NCI-H510A (cell line): ENCODE results near the gene VIPAS39.

Experiments used
- DNase-seq: peaks from one replicate; lab custom pipeline; 2025; lab: John Stamatoyannopoulos, UW

Gene VIPAS39

DNA sequence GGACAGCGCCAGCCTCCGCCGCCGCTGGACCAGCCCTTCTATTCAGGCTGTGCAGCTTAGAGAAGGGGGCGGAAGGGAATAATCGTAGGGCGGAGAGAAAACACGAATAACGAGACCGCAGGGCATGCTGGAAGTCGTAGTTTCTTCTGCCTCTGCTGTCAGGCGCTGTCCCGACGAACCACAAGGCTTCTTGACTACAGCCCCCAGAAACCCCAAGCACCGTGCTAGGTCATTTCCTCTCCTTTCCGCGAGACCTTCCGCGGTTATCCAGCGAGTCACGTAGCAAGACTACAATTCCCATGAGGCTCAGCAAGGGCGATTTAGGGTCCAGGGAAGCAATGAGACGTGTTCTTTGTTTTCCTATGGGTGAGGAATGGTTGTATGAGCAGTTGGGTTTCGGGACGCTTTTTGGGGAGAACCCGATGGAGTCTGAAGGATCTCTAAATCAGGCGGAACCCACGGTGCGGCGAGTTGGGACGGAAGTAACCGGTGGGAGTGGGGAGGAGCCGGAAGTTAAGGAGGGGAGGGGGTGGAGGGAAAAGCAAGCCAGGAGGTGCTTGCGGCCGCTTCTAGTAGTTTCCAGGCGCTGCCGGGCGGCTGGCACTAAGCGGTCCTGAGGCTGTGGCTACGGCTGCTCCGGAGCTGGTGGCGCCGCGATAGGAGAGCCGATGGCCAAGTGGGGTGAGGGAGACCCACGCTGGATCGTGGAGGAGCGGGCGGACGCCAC is at the start of gene VIPAS39, which contains the start of gene AHSA1:
Gene VIPAS39, minus strand, starts transcription at position 80 of the 727 bp plus-strand sequence. CDS start 3,499 bp downstream, outside the sequence.
Gene AHSA1, plus strand, starts transcription at position 572 of the 727 bp plus-strand sequence. Its CDS starts 97 bp downstream, at position 669.
- peak; percentile 95 for DNase-seq

DNA sequence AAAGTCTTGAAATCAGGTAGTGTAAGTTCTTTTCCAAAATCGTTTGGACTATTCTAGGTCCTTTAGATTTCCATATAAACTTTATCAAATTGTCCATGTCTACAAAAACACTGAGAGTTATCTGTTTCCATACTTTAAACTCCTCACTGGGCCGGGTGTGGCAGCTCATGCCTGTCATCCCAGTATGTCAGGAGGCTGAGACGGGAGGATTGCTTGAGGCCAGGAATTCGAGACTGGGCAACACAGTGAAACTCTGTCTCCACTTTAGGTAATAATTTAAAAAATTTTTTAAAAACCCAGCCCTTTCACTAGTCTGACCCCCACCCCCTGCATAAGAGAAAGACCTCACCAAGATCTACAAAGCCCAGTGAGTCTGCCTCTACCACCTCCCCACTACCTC is 47.6 kb upstream of the VIPAS39 start:
- DNase-seq: no peak

DNA sequence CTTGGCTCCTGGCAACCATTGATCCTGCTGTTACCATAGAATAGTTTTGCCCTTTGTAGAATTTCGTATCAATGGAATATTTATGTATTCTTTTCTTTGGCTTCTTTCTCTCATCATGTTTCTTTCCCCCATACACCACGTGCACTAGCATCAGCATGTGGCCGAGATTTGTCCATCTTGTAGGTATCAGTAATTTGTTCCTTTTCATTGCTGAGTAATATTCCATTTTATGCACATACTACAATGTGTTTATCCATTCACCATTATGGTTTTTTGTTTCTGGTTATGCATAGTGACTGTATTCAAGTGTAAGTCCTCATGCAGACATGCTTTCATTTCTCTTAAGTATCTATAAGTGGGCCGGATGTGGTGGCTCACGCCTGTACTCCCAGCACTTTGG is 45.7 kb upstream of the VIPAS39 start:
- no peak for DNase-seq

DNA sequence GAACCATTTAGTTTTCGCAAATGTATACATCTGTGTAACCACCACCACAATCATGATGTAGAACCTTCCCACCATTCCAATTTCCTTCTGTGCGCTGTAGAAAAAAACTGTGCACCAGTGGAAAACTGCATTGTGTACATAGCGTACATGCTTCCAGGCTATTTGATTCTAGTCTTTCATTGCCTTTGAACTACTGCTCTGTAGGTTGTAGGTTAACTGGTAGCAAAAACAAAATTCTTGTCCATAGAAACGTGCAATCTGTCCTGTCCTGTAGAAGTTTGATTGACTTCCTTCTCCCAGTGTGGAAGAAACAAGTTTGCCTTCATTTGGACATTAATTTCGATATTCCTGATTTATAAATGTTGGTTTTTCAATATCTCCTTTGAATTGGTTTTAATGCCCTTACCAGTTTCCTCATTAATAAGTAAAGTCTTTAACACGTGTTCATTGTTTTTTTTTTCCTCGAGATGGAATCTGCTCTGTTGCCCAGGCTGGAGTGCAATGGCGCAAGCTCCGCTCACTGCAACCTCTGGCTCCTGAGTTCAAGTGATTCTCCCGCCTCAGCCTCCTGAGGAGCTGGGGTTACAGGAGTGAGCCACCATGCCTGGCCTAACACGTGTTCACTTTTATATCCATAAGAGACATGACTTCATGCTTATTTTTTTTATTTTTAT is 44.8 kb upstream of the VIPAS39 start:
- no peak for DNase-seq

DNA sequence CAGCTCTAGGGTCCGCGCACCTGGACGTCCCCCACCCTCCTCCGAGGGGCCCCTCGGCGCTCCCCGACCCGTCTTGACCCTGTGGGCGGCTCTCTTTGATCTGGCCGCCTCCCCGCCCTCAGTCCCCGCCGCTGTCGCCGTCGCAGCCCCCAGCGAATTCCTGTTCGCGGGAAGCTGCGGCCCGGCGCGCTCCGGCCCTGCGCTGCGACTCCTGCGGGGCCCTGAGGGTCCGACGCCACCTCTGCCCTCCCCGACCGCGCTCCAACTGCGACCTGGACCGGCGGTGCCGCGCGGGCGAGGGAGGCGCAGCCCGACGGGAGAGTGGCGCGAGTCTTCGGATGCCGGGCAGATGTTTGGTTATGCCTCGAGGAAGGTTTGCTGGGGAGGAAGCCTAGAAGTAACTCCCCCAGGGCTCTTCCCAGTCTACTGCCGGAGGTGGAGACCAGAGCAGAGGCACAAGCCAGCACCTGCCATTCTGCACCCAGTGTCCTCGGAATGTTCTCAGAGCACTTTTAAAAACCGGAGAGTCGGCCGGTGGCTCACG is 41.7 kb upstream of the VIPAS39 start:
- DNase-seq: peak; percentile 6

DNA sequence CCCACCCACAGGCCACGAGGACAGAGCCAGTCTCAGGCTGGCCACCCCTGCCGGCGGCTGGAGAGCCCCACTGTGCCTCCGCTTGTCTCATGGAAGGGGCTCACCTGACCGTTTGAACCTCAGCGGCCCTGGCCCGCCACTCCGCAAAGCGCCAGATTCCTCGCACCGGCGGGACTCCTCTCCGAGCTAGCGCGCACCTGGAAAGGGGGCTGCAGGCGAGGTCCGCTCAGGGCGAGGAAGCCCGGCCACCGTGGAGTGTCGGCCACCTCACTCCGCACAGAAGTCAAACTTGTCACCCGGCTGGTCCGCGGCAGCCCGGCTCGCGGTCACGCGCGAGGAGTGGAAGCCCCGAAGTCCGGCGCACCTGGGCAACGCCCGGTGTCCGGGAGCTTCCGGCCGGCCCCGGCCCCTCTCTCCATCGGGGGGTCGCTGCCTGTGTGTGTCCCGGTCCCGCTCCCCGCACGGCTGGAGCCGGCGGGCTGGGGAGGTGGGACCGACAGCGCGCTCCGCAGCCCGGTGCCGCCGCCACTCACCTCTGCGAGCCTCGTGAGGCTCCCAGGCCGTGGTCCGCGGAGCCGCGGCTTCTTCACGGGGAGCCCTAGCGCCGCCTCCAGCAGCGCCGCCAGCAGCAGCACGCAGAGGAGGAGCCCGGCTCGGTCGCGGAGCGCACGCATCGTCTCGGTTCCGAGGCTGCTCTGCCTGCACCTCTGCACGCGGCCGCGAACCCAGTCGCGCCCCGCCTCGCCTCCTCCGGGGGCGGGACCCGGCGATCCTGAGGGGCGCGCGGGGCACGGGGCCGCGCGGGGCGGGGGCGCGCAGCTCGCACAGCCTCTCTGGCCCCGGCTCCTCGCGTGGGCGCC is 40.9 kb upstream of the VIPAS39 start, which contains the start of gene ISM2:
Gene ISM2, minus strand, starts transcription at position 697 of the 860 bp plus-strand sequence. Its CDS starts 23 bp downstream, at position 674.
- DNase-seq: peak; percentile 51

DNA sequence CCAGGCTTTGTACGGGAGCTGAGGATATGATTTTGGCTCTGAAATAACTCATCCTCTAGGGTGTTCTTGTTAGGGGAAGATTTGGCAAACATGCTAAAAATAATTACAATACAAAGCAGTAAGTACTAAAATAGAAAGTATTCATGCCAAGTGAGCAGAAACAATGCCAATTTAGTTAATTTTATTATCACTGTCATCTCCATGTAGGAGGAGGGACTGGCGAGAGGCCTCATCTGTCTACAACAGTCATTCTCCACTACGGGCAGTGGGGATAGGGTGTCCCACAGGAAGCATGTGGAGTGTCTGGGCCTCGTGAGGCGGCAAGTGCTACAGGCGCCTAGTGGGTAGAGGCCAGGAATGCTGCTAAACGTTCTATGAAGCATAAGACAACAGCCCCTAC is 37.9 kb upstream of the VIPAS39 start:
- no peak for DNase-seq

DNA sequence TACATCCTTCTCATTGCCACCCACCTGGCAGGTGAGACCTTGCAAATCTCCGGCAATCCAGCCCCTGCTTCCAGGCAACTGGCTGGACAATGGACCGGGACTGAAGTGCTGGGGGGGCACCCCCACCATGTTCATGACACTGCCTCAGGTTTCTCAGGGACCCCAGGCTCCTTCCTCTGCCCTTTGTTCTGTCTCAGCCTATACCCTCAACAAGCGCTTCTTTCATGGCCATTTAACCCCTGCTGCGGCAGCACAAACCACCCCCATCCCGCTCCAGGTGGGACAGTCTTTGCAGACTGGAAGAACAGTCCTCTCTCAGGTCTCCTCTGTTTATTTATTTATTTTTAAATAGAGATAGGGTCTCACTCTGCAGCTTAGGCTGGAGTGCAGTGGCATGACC is 33.7 kb upstream of the VIPAS39 start:
- DNase-seq: no peak

DNA sequence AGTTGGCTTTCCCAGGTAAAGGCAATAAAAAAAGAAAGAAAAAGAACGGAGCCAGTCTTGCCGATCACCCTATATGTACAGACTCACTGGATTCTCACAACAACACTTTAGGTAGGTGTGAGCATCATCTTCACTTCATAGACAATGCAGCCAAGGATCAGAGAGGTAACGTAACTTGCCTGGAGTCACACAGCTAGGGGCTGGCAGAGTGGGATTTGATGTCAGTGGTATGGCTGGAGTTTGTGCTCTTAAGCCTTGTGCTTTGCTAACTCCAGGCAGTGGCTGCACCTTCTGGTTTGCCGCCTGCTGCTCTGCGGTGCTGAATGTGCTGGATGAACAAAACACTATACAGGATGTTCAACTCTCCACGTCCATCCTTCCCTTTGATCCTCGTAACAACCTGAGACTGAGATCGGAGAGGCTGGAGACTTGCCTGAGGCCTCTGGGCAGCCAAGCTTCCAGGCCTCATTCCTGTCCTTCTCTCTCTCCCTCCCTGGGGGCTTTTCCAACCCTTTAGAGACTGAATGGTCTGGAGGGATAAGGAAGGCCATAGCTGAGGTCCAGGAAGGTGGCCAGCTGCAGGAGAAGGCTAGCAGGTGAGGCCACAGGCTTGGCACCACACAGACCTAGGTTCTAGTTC is 33.1 kb upstream of the VIPAS39 start:
- no peak for DNase-seq

DNA sequence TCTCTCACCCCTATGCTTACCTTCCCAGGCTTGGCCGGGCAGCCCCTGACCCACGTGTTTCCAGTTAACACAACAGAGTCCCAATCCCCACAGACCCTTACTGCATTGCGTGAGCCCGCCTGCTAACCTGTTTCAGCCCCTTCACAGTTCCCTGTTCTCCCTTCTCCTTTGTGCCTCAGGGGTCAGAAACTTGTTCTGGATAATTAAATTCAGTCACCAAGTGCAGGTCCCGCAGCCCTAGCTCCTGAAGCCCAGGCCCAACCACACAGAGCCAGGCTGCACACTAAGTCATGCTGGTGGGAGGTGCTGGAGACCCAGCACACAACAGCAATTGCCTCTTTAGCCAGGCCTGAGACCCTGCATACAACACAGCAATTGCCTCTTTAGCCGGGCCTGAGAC is 31.6 kb upstream of the VIPAS39 start:
- no peak for DNase-seq

DNA sequence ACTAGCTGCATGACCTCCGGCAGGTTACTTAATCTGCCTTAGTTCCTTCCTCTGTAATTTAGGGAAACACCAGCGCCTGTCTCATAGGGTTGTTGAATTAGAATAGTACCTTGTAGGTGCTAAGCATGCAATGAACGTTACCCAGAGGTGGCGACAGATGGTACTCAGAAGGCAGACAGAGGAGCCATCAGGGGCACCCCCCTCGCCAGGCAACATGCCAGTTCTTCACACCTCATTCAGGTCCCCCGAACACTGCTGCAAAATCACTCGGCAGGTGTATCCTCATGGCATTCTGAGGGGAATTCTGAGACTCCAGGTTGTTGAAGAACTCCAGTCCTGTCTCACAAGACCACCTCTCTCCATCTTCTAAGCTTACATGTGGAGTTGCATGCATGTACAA is 31.2 kb upstream of the VIPAS39 start:
- DNase-seq: no peak

DNA sequence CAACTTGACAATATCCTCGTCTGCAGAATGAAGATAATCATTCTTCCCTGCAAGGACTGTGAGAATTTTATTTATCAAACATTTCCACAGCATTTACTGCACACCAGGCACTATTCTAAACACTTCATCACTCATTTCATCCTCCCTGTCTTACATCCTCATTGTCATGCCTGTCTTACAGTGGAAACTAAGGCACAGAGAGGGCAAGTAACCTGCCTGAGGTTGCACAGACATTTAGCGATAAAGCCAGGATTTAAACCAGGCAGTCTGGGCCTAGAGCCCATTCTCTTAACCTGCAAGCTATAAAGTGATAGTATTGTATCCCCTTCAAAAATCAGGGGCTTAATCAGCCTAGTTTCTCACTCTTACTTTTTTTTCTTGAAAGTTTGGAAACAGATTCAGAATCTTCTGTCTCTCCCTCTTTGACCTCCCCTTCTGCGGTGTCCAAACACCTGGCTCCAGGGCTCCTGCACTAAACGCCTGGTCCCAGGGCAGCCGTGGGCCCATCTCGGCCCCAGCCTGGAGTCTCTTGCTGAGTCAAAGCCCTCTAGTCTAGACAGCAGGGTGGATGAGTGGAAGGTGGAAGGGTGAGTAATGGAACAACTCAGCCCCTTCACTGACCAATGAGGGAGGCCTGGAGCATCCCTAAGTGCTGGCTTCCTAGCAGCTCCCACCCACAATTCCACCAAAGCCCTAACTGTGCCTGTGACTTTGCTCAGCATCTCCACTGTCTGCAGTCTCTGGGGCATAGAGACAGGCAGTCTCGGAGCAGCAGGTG is 28.7 kb upstream of the VIPAS39 start:
- DNase-seq: no peak

DNA sequence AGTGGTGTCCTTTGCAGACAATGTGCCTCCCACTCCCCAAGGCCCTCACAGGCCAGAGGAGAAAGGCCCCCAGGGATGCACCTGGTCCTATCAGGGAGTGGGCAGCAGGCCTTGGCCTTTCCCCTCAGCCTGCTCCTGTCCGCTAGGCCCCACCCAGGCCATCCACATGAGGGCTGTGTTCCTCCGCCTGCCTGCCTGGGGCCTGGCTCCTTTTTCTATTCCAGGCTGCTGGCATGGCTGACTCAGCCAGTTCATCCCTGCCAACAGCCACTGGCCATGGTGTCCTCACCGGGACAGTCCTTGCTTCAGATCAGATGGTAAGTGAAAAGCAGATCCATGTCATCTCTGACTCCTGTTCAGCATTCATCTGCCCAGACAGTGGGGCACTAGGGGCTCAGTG is 27.9 kb upstream of the VIPAS39 start:
- DNase-seq: no peak

DNA sequence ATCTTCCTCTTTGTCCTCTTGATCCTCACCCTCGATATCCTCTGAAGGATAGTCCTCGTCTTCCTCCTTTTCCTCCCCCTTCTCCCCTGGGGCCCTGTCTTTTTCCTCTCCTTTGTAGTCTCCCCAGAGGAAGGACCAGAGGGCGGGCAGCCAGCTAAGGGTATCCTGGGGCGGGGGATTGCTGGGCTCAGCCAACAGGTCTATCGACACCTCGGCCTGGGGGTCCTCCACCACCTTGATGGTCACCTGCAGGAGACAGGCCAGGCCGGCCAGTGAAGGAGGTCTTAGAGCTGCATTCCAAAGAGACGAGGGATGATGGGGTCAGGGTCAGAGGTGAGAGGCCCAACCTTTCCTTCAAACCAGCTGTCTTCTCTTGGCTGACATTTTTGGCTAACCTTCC is 25.0 kb upstream of the VIPAS39 start:
- no peak for DNase-seq

DNA sequence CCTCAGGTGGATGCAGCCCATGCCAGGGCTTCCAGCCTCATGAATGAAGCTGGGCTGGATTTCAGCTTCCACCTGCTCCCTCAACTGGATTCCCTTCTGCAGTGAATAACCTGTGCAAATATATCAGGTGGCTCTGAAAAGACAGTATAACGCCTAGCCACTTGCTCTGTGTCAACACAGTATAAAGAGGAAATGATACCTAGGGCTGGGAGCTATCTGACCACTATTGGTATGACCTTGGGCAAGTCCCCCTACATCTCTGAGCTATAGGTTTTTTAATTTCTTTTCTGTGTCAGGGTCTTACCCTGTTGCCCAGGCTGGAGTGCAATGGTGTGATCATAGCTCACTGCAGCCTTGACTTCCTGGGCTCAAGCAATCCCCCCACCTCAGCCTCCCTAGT is 21.4 kb upstream of the VIPAS39 start:
- no peak for DNase-seq

DNA sequence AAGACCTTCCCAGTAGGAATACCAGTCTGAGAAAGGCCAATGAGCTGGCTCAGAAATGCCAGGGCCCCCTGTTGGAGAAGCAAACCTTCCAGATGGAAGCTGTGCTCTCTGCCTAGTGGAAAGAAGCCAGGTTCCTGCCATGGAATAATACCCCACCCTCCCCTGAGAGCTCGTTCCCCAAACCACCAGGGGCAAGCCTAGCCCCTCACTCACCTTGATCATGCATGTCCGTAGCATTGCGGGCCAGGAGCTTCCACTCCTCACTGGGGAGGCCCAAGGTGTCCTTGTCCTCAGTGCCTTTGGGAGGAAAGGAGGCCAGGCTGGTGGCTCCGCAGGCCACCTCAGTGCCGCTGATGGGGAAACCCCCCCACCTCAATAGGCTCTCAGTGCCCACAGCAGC is 20.6 kb upstream of the VIPAS39 start:
- no peak for DNase-seq

DNA sequence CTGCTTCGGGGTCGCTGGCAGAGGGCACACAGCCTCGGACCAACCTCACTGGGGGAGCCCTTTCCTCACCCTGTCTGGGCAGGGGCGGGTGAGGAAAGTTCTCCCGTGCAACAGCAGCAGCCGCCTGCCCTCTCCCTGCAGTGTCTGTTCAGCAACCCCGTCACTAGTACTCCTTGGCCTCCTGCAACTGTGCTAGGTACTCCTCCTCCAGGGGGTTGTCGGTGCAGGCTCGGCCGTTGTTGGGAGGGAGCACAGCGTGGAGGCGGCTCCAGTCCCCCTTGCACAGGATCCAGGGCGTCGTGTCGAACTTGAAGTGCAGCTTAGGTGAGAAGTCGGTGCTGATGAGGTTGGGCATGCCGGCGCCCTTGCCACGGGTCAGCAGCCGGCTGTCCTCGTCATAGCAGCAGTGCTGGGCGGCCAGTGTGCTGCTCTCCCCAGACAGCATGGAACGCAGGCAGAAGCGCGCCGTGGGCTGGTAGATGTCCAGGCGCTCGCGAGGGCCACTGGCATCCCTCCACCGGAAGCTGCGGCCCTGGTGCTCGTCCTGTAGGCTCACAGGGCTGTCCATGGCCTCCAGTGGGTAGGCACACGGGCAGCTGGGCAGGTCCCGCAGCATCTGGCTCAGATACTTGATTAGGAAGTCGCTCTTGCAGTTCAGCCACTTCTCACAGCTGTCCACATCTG is 18.2 kb upstream of the VIPAS39 start:
- no peak for DNase-seq

DNA sequence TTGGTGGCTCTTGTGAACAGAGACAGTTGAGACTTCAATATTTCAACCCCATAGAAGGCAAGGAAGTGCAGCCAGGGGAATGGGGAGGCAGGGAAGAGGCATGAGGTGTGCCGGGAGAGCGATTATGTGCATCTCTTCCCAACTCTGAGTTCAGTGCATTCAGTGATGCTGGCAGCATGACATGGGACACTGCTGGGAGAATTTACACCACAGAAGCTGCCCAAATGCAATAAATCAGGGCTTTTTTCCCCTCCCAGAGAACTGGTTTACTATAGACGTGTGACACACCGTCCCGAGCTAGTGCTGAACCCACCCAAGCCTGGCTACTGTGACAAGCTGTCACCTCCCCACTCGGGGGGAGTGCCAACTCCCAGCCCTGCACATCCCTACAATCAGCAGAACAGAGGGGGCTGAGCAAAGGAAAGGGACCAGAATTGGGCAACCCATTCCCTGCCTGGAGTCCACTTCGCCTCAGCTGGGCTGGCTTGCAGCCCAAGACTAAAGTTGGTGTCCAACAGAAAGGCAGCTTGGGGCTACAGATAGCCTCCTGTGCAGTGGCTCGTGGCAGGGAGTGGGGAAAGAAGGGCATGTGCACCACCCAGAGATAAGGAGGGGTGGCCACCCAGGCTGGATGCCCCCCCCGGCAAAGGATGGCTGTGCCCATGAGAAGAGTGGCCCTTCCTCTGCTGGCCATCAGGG is 17.2 kb upstream of the VIPAS39 start:
- no peak for DNase-seq

DNA sequence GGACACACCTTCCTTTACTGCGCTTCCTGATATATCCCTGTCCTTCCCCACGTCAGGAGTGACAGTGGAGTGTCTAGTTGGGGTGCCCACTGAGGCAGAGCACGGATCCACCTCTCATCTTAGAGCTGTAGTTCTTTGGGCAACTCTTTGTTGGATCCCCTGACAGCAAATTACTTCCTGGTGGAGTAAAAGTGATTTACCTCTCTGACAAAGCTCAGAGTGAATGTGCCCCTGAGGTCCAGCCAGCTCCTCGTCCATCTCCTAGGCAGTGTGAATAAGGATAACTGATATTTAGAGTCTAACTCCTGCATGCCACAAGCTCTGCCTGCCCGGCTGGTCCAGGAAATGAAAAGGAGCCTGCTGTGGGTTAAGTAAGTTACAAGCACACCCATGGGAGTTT is 16.5 kb upstream of the VIPAS39 start:
- DNase-seq: no peak
